NCI-H460 (cell line): ENCODE measurements around the gene MPV17L. TPM values are rescaled to one million over a fixed set of nuclear protein-coding genes. Genes with fewer than 3 reads are reported as not detected.
"Not testable (repeated sequence)": the region's sequence is repeated elsewhere in the genome, so short reads cannot be mapped to it uniquely, and the experiment has no call there.

ENCODE experiments used
- DNase-seq: peaks from one replicate; pipeline ENCODE4 v3.0.0-alpha.2; 2016; ENCODE audit warnings: low read depth; ENCODE audit errors: extremely low read depth
- polyA plus RNA-seq: library from polyadenylated mRNA; depleted of rRNA; stranded (reverse); fragments of >200 nt; gene quantifications from 2 replicates; pipeline ENCODE4 v1.2.3, GENCODE V29; 2014; cell fraction: nucleus; rRNA removed
- total RNA-seq: library from RNA; depleted of rRNA; stranded (reverse); fragments of >200 nt; shearing (Covaris generic); gene quantifications from 2 replicates; pipeline ENCODE4 v1.2.3, GENCODE V29; 2014; rRNA removed

The MPV17L gene
- total RNA-seq: 2.8 and 3.7 TPM in 2 replicates
- 1.6 and 2.7 TPM in 2 replicates for polyA plus RNA-seq

DNA sequence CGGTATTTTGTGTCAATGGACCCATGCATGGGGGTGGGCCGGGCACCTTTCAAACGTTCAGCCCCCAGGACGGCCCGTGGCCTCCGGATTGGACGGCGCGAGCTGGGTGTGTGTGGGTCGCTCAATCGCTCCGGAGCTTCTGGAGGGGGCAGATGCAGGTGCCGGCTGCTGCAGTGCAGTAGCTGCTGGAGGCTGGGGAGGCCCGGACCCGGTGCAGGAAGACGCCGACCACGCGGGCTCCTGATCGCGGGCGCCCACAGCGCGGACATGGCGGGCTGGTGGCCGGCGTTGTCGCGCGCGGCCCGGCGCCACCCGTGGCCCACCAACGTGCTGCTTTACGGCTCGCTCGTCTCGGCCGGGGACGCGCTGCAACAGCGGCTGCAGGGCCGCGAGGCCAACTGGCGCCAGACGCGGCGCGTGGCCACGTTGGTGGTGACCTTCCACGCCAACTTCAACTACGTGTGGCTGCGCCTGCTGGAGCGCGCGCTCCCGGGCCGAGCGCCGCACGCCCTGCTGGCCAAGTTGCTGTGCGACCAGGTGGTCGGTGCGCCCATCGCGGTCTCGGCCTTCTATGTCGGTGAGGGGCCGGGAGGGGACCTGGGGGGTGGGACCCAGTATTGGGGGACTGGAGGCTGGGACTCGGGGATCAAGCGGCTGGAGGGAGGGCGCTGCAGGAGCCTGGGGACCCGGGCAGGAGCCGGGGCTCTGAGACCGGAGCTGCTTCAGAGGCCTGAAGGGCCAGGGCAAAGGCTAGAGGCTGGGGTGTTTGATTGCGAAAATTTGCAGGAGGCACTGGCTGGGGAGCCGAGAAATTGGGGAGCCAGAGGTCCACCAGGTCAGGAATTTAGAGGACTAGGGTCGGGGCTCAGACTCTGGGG lies at the start of gene MPV17L:
Gene MPV17L (plus strand): TSS at position 124 of the 878 bp plus-strand sequence. CDS start 144 bp downstream, at position 268.
- not testable (repeated sequence) for DNase-seq

DNA sequence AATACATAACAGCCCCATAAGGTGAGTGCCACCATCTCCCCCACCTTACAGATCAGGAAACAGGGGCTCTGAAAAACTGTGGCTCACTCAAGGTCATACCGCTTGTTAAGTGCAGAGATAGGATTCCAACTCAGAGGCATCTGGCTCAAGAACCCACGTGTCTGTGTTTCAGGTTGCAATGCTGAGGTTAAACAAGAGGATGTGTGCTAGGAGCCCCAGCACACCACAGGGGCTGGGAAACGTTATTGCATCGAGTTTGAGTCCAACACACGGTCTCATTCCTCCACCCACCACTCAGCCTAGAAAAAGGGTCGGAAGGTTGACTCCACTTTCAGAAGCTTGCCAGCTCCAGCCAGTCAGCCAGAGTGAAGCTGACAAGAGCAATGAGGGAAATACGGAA lies 46.8 kb upstream of the MPV17L start:
- not testable (repeated sequence) for DNase-seq

DNA sequence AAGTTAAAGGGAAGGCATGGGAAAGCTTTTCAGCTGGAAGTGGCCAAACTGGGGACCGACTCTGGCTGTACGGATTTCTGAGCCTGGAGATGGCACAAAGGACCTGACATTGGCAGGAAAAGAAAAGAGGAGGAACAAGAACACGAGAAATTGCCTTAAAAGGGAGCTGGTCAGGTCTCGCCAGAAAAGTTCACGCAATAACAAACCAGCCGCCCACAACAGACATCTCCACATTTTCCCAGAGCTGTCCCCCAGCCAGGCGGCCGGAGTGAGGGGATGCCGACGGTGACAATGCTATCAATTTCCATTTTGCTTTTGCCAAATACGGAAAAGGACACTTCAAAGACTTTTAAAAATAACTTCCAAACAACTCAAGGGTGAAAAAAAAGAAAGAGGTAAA lies 44.3 kb upstream of the MPV17L start:
- not testable (repeated sequence) for DNase-seq

DNA sequence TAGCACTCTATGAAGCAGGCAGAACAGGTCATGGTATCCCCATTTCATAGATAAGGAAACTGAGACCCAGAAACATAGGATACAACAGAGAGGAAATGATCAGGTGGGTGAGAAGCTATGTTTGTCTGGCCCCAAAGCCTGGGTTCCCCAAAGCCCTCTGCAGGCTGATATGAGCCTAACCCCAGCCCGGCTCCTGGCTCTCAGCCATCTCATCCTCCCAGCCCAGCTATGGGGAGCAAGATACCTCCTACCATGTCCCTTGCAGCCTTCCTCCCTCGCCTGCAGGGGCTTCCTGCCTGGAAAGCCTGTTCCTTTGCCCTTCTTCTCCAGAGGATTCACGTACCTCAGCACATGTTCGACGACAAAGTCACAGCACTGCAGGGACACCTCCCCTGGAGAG lies 43.8 kb upstream of the MPV17L start:
- not testable (repeated sequence) for DNase-seq

DNA sequence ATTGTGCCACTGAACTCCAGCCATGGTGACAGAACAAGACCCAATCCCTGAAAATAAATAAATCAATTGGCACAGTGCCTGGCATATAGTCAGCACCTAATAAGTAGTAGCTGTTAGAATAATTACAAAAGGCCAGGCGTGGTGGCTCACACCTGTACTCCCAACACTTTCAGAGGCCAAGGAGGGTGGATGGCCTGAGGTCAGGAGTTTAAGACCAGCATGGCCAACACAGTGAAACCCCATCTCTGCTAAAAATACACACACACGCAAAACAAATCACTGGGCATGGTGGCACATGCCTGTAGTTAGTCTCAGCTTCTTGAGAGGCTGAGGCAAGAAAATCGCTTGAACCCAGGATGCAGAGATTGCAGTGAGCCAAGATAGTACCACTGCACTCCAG lies 42.7 kb upstream of the MPV17L start:
- not testable (repeated sequence) for DNase-seq

DNA sequence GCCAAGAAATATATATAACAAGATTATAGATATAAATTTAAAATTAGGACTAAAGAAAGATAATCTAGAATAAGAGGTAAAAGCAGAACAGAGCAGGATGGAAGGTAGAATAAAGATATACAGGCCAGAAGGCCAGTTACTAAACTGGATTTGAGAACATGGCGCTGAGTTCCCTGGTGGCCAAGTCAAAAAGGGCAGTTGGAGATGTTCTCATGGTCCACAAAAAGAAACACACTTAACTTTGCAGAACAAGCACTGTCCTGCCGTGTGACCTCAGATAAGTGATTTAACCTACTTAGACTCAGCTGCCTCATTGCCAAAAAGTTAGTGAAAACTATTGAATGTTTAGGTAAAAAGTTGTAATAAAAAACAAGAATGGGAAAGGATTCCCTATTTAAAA lies 40.7 kb upstream of the MPV17L start:
- not testable (repeated sequence) for DNase-seq

DNA sequence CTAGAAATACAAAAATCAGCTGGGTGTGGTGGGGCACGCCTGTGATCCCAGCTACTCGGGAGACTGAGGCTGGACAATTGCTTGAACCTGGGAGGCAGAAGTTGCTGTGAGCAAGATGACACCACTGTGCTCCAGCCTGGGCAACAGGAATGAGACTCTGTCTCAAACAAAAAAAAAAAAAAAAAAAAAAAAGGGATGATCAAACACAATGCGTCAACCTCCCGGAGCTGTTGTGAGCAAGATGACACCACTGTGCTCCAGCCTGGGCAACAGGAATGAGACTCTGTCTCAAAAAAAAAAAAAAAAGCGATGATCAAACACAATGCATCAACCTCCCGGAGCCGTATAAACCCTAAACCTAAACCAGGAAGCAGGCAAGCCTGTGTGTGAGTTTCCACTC lies 38.1 kb upstream of the MPV17L start:
- not testable (repeated sequence) for DNase-seq

DNA sequence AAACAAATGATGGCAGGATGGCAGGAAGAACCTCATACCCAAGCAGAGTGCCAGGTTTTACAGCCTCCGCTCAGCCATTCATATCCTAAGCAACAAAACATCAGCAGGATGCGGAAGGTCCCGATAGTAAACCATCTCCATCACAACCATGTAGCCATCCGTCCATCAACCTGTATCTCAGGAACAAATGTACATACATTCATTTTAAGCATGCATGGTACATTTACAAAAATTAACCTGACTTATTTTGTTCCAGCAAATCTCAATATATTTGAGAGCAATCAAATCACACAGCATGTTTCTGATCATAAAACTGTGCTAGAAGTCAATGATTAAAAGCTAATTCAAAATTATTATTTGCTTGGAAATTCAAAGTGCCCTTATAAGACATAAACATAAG lies 17.4 kb upstream of the MPV17L start, which contains the start of gene NPIPA5:
Gene NPIPA5 (minus strand): TSS at position 101 of the 400 bp plus-strand sequence. CDS start 0 bp downstream, at position 101.
- not testable (repeated sequence) for DNase-seq

DNA sequence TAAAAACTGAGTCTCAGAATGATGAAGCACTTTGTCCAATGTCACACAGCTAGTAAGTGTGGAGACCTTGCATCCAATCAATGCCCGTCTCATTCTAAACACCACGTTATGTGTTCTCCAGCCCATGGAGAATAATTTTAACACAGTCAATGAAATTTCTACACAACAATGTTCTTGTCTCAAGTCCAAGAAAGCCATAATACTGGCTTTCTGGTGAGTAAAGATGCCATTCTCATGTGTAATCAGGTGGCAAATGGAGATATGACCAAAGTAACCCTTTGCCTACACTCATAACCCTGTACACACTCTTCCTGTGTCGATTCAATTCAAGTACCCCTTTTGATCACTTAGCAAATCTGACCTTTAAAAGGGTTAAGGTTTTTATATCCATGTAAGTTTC lies 12.7 kb upstream of the MPV17L start:
- peak; percentile 8 for DNase-seq

DNA sequence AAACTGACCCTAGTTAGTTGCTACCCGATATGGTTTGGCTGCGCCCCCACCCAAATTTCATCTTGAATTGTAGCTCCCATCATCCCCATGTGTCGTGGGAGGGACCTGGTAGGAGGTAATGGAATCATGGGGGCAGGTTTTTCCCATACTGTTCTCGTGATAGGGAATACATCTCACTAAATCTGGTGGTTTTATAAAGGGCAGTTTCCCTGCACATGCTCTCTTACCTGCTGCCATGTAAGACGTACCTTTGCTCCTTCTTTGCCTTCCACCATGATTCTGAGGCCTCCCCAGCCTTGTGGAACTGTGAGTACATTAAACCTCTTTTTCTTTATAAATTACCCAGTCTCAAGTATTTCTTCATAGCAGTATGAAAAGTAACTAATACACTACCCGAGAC lies 7.5 kb upstream of the MPV17L start:
- DNase-seq: not testable (repeated sequence)

DNA sequence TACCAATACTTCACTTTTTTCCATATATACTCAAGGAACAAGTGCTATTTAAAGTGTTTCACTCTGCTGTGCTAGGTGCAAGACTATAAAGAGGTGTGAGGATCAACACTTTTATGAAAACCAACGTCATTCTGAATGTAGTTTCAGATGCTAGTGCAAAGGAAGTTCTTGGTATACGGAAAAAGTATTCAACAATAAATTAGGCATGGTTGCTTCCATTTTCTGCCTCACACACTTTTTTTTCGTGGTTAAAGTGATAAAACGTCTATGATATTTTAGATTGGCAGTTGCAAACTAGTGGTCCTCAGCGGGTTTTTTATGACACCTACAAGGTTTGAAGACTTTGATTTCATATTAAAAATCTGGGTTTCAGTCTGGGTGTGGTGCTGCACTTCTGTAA lies 5.6 kb upstream of the MPV17L start:
- DNase-seq: not testable (repeated sequence)

DNA sequence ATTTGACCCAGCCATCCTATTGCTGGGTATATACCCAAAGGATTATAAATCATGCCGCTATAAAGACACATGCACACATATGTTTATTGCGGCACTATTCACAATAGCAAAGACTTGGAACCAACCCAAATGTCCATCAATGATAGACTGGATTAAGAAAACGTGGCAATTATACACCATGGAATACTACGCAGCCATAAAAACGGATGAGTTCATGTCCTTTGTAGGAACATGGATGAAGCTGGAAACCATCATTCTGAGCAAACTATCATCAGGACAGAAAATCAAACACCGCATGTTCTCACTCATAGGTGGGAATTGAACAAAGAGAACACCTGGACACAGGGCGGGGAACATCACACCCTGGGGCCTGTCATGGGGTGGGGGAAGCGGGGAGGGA lies 2.5 kb upstream of the MPV17L start:
- DNase-seq: not testable (repeated sequence)

DNA sequence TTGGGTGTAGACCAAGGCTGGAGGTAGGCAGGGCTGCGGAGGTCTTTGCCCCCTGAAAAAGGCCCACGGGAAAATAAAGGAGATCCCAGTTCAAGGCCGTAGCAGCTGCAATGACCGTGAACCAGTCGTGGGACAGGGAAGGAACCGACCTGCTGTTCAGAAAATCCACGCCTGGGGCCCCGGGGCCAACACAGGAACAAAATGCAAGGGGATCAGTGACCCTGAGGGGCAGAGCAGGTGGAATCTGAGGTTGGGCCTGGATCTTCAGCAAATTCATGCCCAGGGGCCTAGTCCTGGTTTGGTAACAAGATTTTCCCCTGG lies 915 bp downstream of the MPV17L start:
- not testable (repeated sequence) for DNase-seq

DNA sequence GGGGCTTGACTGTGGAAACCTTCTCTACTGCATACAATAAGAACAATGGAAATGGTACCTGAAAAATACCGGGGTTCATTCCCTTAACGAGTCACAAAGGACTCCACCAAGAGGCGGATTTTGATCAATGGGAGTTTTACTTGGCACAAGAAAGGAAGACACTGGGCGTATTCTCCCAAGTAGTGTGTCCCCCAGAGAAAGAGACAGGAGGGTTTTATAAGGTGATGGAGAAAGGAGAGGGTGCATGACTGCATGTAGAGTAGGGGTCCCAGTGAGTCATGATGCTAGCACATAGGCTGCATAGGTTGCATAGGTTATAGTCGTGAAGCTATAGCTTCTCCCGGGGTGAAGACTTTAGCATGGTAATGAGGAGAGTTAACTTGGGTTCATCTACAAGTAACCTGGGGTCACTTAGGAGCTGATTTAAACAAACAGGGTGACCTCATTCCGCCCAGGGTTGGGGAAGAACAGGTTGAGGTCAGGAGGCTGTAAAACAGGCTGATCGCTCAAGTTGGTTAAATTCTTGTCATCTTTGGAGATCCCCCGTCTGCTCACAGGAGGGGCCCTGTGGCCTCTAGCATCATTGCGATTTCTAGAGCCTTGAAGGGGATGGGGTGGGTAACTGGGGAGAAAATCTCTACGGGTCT lies 1.5 kb downstream of the MPV17L start:
- DNase-seq: no peak

DNA sequence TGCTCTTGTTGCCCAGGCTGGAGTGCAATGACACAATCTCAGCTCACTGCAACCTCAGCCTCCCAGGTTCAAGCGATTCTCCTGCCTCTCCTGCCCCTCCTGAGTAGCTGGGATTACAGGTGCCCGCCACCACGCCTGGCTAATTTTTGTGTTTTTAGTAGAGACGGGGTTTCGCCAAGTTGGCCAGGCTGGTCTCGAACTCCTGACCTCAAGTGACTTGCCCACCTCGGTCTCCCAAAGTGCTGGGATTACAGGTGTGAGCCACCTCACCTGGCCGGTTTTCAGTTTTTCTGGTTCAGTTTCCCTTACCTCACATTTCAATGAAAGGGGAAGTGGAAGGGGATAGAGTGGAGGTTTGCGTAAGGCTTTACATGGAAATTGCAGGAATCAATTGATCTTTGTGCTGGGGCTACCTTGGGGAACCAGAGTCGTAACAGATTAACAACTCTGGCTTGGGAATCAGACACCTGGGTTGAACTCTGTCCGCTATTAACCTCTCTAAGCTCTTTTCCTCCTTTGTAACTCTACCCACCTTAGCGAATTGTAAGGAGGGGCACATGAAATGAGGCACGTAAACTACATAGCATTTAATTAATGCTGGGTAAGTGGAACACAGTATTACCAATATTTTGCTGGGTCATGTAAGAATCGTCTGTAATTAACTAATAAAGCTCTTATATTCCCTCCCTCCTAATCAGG lies 3.2 kb downstream of the MPV17L start:
- DNase-seq: no peak

DNA sequence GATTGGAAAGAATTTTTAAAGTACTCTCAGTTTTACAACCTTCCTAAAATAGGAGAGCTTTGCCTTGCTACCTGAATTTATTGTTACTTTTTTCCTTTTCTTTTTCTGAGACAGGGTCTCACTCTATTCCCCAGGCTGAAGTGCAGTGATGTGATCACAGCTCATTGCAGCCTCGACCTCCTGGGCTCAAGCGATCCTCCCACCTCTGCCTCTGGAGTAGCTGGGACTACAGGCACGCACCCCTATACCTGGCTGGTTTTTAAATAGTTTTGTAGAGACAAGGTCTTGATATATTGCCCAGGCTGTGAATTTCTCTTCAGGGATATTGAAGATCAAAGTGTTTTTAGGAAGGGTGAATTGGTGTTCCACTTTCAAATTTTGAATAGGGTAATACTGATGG lies 3.8 kb downstream of the MPV17L start:
- no peak for DNase-seq

DNA sequence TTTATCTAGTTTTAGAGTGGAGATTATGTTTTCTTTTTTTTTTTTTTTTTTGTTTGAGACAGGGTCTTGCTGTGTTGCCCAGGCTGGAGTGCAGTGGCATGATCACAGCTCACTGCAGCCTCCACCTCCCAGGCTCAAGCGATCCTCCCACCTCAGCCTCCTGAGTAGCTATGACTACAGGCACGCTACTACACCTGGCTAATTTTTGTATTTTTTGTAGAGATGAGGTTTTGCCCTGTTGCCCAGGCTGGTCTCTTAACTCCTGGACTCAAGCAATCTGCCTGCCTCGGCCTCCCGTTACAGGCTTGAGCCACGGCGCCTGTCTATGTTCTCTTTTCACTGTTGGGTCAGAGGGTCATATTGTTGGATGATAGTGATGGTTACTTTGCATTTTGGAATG lies 4.8 kb downstream of the MPV17L start:
- not testable (repeated sequence) for DNase-seq

DNA sequence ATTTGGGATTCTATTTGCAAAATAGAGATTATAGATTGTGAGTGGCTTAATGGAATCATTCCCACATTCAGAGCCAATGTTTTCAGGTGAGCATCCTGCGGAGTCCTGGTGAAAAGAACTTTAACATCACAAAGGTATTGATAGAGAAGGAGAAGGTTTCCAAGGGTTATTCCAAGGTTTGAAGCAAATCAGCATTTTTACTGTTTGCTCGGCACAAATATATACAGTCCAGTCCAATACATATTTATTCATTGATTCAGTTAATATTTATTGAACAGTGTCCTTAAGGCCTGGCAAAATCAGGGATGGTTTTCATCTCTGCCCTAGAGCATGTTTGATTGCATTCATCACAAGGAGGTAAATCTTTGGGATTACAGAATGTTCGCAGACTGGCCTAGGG lies 6.4 kb downstream of the MPV17L start:
- no peak for DNase-seq

DNA sequence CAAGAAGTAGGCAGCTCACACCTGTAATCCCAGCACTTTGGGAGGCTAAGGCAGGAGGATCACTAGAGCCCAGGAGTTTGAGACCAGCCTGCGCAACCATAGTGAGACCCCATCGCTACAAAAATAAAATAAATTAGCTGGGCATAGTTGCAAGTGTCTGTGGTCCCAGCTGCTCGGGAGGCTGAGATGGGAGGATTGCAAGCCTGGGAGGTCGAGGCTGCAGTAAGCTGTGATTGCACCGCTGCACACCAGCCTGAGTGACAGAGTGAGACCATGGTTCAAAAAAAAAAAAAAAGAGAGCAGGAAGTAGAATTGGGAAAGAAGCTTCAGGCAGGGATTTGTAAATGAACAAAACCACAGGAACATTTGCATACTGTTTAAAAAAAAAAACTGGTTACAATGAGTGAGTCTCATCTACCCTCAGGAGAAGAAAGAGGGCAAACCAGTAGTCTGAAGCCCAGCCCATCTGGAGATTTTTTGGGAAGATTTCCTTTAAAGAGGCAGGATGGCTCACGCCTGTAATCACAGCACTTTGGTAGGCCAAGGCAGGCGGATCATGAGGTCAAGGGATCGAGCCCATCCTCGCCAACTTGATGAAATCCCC lies 7.9 kb downstream of the MPV17L start:
- no peak for DNase-seq

DNA sequence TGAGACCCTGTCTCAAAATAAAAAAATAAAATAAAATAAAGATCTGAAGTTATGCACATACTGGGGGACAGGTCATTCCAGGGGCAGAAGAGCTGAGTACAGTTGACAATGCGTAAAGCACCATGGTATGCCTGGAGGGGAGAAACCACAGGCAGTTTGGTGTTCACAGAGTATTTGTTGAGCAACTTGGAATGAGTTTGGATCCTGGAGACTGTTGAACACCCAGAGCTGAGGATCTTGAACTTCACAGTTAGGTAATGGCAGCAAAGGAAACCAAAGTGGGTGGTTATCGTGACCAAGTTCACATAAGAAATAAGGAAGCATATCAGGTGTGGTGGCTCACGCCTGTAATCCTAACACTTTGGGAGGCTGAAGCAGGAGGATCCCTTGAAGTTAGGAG lies 8.5 kb downstream of the MPV17L start:
- DNase-seq: not testable (repeated sequence)

DNA sequence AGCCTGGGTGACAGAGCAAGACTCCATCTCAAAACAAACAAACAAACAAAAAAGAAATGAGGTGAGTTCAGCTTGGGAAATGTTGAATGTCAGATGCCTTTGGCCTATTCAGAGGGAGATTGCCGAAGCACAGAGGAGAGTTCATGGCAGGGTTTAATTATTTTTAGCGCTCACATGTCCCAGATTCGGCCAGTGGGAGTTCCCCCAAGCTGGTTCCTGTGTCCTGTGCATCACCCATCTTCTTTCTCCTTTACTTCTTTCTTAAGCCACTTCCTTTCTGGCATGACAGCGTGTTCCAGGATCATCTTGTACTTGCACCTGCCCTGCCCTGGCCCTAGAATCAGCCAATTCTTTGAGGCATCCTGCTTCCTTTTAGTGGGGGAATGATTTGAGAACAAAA lies 9.2 kb downstream of the MPV17L start:
- no peak for DNase-seq
